Mesenteric fat pad (tissue), 1 donor: ENCODE data around the gene GLYAT. TPM values are rescaled to one million over a fixed set of nuclear protein-coding genes. Genes with fewer than 3 reads are reported as not detected.
"Not testable (repeated sequence)": the region's sequence is repeated elsewhere in the genome, so short reads cannot be mapped to it uniquely, and the experiment has no call there.

ENCODE experiments used
- DNase-seq: peaks from one replicate; pipeline ENCODE4 v3.0.0-alpha.2; 2020; ENCODE audit warnings: low spot score
- total RNA-seq: library from RNA; stranded (reverse); fragmentation: NEBNext Ultra II Directional; extraction: Animal tissue kit (Norgen Biotek cat#: 25700); gene quantifications from one replicate; pipeline ENCODE4 v1.2.1, GENCODE V29; 2021
- donor health status: DM: yes; HTN: yes; CAD: no.

GLYAT gene
- total RNA-seq, 1 donor from 2014 or later = 6.4 TPM

DNA sequence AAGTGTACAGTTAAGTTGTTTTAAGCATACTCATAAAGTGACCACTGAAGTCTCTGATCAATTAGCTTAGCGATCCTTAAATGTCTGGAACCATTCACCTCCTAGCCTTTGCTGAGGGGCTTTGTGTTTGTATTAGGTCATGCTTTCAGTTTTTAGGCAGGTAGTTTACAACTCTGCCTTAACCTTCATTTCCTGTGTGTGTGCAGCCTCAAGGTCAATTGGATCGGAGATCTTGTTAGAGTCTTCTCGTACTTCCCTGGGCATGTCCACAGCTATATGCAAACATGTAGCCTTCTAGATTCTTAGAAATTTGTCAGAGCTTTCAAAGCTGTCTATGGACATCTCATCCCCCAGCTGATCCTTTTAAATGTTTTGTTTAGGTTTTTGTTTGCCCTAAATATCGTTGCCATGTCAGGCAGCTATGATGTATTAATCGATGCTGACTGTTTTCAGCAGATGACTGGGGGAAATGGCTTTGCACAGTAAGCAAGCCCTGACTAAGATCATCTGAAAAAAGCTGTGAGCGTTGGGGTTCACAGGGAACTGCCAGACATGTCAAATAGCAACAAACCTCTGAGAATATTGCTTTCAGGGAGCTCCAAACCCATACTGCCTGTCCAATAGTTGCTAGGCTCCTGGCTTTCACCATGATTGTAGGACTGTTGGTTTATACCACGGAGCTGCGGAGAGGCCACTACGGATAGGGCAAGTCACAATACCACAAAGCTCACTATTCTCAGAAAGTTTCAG is 45.6 kb downstream of the GLYAT start:
- no peak for DNase-seq

DNA sequence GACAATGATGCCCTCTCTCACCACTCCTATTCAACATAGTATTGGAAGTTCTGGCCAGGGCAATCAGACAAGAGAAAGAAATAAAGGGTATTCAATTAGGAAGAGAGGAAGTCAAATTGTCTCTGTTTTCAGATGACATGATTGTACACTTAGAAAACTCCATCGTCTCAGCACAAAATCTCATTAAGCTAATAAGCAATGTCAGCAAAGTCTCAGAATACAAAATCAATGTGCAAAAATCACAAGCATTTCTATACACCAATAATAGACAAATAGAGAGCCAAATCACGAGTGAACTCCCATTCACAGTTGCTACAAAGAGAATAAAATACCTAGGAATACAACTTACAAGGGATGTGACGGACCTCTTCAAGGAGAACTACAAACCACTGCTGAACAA is 49.1 kb downstream of the GLYAT start:
- DNase-seq = not testable (repeated sequence)

DNA sequence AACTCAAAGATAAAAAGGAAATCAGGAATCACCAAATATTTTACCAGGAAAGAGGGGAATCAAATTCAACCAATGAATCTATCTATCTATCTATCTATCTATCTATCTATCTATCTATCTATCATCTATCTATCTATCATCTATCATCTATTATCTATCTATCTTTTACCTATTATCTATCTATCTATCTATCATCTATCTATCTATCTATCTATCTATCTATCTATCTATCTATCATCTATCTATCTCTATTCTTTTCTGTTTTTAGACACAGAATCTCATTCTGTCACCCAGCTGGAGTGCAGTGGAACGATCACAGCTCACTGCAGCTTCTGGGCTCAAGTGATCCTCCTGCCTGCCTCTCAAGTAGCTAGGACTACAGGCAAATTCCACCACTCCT is 54.2 kb downstream of the GLYAT start:
- not testable (repeated sequence) for DNase-seq

DNA sequence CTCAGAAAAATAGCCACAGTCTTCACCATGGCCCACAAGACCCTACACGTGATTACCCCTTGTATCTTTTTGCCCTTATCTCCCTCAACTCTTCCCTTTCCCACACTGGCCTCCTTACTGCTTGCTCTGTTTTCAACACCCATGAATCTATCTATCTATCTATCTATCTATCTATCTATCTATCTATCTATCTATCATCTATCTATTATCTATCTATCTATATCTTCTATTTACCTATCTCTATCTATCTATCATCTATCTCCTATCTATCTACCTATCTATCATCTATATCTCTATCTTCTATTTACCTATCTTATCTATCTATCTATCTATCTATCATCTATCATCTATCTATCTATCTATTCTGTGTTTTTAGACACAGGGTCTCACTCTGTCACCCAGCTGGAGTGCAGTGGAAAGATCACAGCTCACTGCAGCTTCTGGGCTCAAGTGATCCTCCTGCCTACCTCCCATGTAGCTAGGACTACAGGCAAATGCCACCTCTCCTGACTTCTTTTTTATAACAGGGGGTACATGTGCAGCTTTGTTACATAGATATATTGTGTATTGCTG is 55.1 kb downstream of the GLYAT start:
- no peak for DNase-seq

DNA sequence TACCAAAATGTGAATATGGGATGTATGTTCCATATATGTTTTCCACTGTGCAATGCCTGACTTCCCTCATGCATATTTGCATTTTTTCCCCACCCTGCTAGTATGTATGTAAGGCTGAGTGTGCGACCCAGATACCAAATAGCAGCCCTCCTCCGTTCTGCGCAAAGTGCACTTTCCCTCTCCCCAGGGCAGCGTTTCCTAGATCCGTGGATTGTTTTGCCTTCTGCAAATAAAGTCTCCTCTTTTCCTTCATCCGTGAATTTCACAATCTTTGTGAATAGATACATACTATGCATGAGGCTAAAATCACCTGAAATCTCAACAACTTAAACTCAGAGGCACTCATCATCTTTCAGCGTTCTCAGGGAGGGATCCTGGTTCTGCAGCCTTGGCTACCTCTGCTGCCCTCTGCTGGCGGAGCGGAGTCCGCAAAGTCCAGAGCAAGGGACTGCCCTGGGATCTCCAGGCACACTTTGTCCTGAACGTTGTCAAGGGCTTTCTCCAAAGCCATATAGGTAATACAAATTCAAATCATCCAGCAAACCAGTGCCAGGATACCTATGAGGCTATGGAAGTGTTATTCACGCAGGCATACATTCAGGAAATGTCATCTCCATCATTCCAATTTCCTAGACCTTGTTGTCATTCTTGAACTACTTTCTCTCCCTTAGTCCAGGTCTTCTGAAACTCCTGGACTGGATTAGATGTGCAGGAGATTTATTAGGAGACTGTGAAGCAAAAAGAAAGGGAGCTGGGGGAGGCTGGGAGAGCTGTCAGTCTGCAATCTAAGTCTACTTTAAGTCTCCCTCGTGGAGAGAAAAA is 56.2 kb downstream of the GLYAT start:
- no peak for DNase-seq

DNA sequence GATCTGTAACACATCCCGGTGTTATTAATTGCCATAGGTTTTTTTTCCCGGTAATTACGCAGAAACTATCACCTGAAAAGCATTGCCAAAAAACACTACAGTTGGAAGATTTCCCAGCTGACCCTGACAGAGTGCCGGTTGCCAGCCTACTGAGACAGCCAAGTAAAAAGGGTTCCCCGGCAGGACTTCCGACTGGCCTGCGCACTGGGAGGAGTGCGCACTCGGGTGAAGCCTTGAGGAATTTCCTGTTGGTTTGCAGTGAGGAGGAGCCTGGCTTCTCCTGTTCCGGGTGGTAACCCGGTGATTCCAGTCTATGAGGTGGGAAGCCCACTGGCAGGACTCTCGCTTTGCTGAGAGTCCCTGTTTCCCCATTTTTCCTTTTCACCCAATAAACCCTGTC is 57.1 kb downstream of the GLYAT start:
- no peak for DNase-seq

DNA sequence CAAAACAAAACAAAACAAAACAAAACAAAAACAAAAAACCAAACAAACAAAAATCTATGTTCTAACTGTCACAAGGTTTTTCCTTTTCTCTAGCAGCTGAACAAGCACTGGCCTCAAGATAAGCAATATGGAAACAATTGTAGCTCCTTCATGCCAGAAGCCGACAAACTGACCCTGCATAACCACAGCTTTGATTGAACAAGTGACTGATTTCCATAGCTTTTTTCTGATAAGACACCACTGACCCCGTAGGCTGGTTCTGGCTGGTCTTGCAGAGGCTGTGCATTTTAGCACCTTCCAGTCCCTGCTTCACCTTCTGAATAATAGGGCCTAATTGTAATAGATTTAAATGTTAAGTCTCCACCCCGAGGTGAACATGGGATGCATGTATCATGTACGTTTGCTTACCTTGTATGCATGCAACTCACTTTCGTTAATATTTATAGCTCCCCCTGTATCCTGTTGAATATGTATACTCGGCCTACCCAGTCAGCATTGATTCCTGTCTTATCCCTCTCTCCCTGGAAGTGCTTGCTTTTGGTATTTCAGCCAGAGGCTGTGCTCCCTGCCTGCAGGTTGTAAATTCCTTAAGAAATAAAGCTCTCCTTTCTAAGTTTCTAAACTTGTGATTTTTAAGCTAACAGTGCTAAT is 59.6 kb downstream of the GLYAT start:
- DNase-seq = no peak

DNA sequence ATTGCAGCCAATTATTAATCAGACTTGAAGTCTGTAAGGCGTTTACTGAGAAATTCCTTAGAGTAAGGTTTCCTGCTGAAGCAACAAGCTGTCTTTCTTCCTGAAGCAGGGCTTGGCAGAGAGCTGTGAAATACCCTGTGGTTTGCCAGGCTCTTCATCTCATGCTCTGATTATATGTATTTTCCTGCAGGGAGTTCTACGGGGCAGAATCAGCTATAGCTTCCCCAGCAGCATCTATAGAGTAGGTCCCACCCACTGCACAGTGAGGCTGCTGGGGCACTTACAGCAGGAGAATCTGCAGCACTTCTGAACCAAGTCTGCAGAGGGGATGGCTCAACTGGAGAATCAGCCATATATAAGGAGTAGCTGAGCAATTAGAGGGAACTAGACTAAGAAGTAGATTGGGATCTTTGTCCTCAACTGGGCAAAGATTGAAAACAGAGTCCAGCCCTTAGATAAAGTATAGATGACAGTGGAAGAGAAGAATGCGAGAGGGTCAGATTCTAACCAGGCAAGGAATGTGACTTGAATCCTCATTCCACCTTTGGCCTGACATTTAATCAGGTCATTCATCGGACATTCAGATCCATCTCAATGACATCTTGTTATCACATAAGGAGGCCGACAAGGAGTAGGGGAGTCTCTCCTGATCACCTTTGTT is 71.7 kb downstream of the GLYAT start:
- no peak for DNase-seq

DNA sequence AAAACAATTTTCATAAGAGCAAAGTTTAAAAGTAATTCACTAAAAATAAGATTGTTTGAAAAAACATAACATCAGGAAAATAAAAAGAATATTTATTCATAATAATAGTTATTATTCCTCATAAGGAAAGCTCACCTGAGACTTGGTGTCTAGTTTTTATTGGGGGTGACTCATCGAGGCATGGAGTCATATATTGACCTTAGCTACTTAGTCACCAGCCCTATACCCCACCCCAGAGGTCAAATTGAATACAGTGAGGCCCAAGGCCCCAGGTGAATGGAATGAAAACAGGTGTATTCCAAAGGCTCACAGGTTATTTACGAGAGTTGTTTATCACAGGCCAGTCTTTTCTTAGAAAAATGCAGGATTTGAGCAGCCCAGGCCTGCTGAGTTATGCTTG is 72.3 kb downstream of the GLYAT start:
- no peak for DNase-seq

Other genes starting within 250 kb of the GLYAT start
- gene OR5B21, start 223.8 kb downstream of the GLYAT start, total RNA-seq = not detected
- 17.0 TPM for gene LPXN, start 156.1 kb downstream of the GLYAT start, total RNA-seq
- 58.7 TPM for gene ZFP91, start 152.9 kb downstream of the GLYAT start, total RNA-seq
- 2.2 TPM for gene CNTF, start 109.3 kb downstream of the GLYAT start, total RNA-seq
- not detected for gene GLYATL2, start 112.8 kb upstream of the GLYAT start, total RNA-seq
- gene GLYATL1, start 207.5 kb upstream of the GLYAT start, total RNA-seq = not detected